BE2C (cell line): Measurements from ENCODE around the gene IBTK. TPM values are rescaled to one million over a fixed set of nuclear protein-coding genes. Genes with fewer than 3 reads are reported as not detected.
"Not testable (repeated sequence)": the region's sequence is repeated elsewhere in the genome, so short reads cannot be mapped to it uniquely, and the experiment has no call there.

Experiments
- DNase-seq: peaks from one replicate; pipeline ENCODE4 v3.0.0-alpha.2; 2020
- H3K27me3 ChIP-seq: fragments of 250-450 bp; sonication (Bioruptor Pico); 2 replicates; pipeline ENCODE4 v1.5.1; 2020; ENCODE audit warnings: mild to moderate bottlenecking
- H3K36me3 ChIP-seq: fragments of 250-450 bp; sonication (Bioruptor Pico); 2 replicates; pipeline ENCODE4 v1.5.1; 2020; ENCODE audit warnings: mild to moderate bottlenecking
- H3K4me1 ChIP-seq: fragments of 250-450 bp; sonication (Bioruptor Pico); 2 replicates; pipeline ENCODE4 v1.5.1; 2020
- H3K4me3 ChIP-seq: 2 replicates; pipeline ENCODE4 v1.5.1; 2011; ENCODE audit warnings: low read depth, low read length
- H3K9me3 ChIP-seq: fragments of 250-450 bp; sonication (Bioruptor Pico); 2 replicates; pipeline ENCODE4 v1.5.1; 2020
- CTCF ChIP-seq: IDR thresholded peaks from 2 replicates; pipeline ENCODE4 v1.5.1; 2012; ENCODE audit warnings: mild to moderate bottlenecking, low read depth, low read length
- polyA plus RNA-seq: library from polyadenylated mRNA; unstranded; fragments of >200 nt; gene quantifications from one replicate; pipeline ENCODE4 v1.2.1, GENCODE V29; 2012; ENCODE audit warnings: low read depth, missing spikeins; ENCODE audit not compliant: insufficient read length, insufficient read depth

Gene IBTK, protein sequence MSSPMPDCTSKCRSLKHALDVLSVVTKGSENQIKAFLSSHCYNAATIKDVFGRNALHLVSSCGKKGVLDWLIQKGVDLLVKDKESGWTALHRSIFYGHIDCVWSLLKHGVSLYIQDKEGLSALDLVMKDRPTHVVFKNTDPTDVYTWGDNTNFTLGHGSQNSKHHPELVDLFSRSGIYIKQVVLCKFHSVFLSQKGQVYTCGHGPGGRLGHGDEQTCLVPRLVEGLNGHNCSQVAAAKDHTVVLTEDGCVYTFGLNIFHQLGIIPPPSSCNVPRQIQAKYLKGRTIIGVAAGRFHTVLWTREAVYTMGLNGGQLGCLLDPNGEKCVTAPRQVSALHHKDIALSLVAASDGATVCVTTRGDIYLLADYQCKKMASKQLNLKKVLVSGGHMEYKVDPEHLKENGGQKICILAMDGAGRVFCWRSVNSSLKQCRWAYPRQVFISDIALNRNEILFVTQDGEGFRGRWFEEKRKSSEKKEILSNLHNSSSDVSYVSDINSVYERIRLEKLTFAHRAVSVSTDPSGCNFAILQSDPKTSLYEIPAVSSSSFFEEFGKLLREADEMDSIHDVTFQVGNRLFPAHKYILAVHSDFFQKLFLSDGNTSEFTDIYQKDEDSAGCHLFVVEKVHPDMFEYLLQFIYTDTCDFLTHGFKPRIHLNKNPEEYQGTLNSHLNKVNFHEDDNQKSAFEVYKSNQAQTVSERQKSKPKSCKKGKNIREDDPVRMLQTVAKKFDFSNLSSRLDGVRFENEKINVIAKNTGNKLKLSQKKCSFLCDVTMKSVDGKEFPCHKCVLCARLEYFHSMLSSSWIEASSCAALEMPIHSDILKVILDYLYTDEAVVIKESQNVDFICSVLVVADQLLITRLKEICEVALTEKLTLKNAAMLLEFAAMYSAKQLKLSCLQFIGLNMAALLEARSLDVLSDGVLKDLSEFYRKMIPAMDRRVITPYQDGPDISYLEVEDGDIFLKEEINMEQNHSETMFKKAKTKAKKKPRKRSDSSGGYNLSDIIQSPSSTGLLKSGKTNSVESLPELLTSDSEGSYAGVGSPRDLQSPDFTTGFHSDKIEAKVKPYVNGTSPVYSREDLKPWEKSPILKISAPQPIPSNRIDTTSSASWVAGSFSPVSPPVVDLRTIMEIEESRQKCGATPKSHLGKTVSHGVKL (N-terminal part only)
- 16.8 TPM for polyA plus RNA-seq

DNA sequence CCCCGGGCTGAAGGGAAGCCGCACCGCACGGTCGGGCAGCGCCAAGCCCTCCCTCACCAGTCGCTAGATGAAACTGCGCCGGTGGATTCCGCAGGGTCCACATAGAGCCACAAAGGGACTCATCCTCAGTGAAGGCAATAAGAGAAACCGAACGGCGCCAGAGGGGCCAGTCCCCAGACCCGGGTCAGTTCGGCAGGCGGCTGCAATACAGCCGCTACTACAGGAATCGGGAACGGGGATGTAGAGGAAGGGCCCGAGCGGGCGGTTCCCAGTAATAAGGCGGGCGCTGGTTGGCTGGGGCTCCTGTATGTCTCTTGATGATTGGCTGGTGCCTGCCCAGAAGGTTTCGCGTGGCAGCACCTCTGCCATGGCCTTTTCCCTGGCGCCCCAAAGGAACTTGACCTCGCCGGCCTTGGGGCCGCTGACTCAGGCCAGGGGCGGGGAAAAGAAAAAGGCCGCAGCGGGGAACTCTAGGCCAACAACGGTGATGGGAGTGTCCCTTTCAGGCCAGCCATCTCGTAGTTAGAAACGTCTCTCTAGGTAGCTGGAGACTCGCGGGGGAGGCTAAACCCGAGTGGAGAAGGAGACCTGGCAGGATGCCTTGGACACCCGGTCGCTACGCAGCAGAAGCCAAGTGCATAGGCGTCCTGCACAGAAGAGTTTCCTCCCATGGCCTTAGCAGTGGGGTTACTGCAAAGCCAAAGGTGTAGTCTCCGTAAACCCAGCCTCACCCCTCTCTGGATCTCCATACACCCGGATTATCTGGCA lies at the start of gene IBTK:
TSS of gene IBTK (minus strand) at position 240 of the 768 bp plus-strand sequence. CDS start 7,258 bp downstream, outside the sequence.
- Histone ChIP-seq H3K4me3 (peak within 1 kb of the TSS; percentile 89), H3K4me1 (peaks cover 8% of the 10 kb centered on the region), H3K27me3 (no peaks in the 10 kb centered on the region), H3K36me3 (no peaks in the 10 kb centered on the region), H3K9me3 (no peaks in the 10 kb centered on the region)
- DNase-seq: peak; percentile 89
- no peak for TF ChIP-seq CTCF

DNA sequence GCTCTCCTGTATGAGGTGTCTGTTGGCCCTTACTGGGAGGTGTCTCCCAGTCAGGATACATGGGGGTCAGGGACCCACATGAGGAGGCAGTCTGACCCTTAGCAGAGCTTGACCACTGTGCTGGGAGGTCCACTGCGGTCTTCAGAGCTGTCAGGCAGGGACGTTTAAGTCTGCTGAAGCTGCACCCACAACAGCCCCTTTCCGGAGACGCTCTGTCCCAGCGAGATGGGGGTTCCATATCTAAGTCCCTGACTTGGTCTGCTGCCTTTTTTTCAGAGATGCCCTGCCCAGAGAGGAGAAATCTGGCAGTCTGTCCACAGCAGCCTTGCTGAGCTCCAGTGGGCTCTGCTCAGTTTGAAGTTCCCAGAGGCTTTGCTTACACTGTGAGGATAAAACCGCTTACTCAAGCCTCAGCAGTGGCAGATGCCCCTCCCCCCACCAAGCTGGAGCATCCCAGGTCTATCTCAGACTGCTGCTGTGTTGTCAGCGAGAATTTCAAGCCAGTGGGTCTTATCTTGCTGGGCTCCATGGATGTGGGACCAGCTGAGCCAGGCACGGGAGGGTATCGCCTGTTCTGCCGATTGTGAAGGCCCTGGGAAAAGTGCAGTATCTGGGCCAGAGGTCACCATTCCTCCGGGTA lies 36.3 kb upstream of the IBTK start:
- H3K4me3 ChIP-seq: no peak overlapping the region
- no peaks in the 10 kb centered on the region for H3K4me1 ChIP-seq
- H3K36me3 ChIP-seq: no peaks in the 10 kb centered on the region
- H3K9me3 ChIP-seq: no peaks in the 10 kb centered on the region
- no peaks in the 10 kb centered on the region for H3K27me3 ChIP-seq
- TF ChIP-seq CTCF: no peak
- DNase-seq: no peak

- H3K27me3 ChIP-seq, DNase-seq, H3K36me3 ChIP-seq, H3K4me3 ChIP-seq, H3K4me1 ChIP-seq, H3K9me3 ChIP-seq: not testable (repeated sequence)
Observed at GRCh38 chr6:82281550-82281949, 34.0 kb upstream of the IBTK start.

- Histone ChIP-seq H3K27me3 (no peaks in the 10 kb centered on the region), H3K4me1 (no peaks in the 10 kb centered on the region; the same call in 1 of the 2 replicates), H3K9me3 (no peaks in the 10 kb centered on the region), H3K4me3 (no peak overlapping the region), H3K36me3 (no peaks in the 10 kb centered on the region)
- DNase-seq: no peak
- no peak for TF ChIP-seq CTCF
Observed at GRCh38 chr6:82277686-82278085, 30.1 kb upstream of the IBTK start.

GRCh38 chr6:82275686-82276085 lies 28.1 kb upstream of the IBTK start:
- DNase-seq: no peak
- no peak overlapping the region for H3K4me3 ChIP-seq

More at GRCh38 chr6:82275686-82276085, 28.1 kb upstream of the IBTK start:
- peaks cover under 1% of the 10 kb centered on the region for H3K4me1 ChIP-seq
- no peaks in the 10 kb centered on the region for H3K27me3 ChIP-seq
- no peaks in the 10 kb centered on the region for H3K36me3 ChIP-seq
- TF ChIP-seq CTCF: no peak
- H3K9me3 ChIP-seq: no peaks in the 10 kb centered on the region
